Neural crest cell (in vitro differentiated cells): ENCODE measurements around the gene SNU13. TPM values are rescaled to one million over a fixed set of nuclear protein-coding genes. Genes with fewer than 3 reads are reported as not detected.
"Not testable (repeated sequence)": the region's sequence is repeated elsewhere in the genome, so short reads cannot be mapped to it uniquely, and the experiment has no call there.

ENCODE experiments used
- DNase-seq: peaks from one replicate; pipeline ENCODE4 v3.0.0; 2021; ENCODE audit warnings: low read depth, mixed read lengths, low spot score
- H3K27ac Mint-ChIP-seq: one replicate; pipeline ENCODE4 v1.8.0; 2021; ENCODE audit warnings: mild to moderate bottlenecking, mixed read lengths; ENCODE audit not compliant: unreplicated experiment
- H3K27me3 Mint-ChIP-seq: 2 replicates; pipeline ENCODE4 v1.8.0; 2021; ENCODE audit warnings: low read depth, mild to moderate bottlenecking, mixed read lengths
- H3K36me3 Mint-ChIP-seq: 2 replicates; pipeline ENCODE4 v1.8.0; 2021; ENCODE audit warnings: low read depth, mild to moderate bottlenecking, mixed read lengths
- H3K4me1 Mint-ChIP-seq: 2 replicates; pipeline ENCODE4 v1.8.0; 2021; ENCODE audit warnings: mixed read lengths
- H3K4me3 Mint-ChIP-seq: one replicate; pipeline ENCODE4 v1.8.0; 2021; ENCODE audit warnings: mild to moderate bottlenecking, mixed read lengths
- H3K9me3 Mint-ChIP-seq: 2 replicates; pipeline ENCODE4 v1.8.0; 2021; ENCODE audit warnings: mixed read lengths
- CTCF ChIP-seq: fragments of 200-600 bp; sonication (generic); conservative IDR thresholded peaks from 2 replicates; pipeline ENCODE4 v1.5.0; 2021; ENCODE audit warnings: antibody characterized with exemption, mild to moderate bottlenecking
- long read RNA-seq: library from polyadenylated mRNA; unstranded; transcript quantifications from one replicate; pipeline ENCODE4 v2.0.0, GENCODE V29; 2020
- total RNA-seq: library from RNA; stranded (reverse); gene quantifications from 2 replicates; pipeline ENCODE4 v1.2.1, GENCODE V29; 2021

Gene SNU13
- total RNA-seq, result 155 and 160 TPM in 2 replicates
- long read RNA-seq, transcript SNU13-202 (3 exons, 1,503 nt), result major isoform, 248 of 349 reads
- long read RNA-seq, transcript SNU13-211 (4 exons, 1,036 nt), result minor isoform, 6 of 349 reads
- long read RNA-seq, transcript SNU13-201 (3 exons, 877 nt), result minor isoform, 74 of 349 reads
- long read RNA-seq, partial matches to known transcripts, result 11 of 349 reads
- long read RNA-seq, other reads (novel, unspliced or antisense), result 10 of 349 reads

- TF ChIP-seq CTCF, result no peak
- no peaks in the 10 kb centered on the region for H3K9me3 Mint-ChIP-seq
- no peaks in the 10 kb centered on the region for H3K27me3 Mint-ChIP-seq
- H3K27ac Mint-ChIP-seq, result peak within 1 kb of the TSS; percentile 94
- H3K4me3 Mint-ChIP-seq, result peak within 1 kb of the TSS; percentile 93
- H3K4me1 Mint-ChIP-seq, result peaks cover 21% of the 10 kb centered on the region
- no peaks in the 10 kb centered on the region for H3K36me3 Mint-ChIP-seq
- peak; percentile 75 for DNase-seq
These were observed at the start of gene SNU13 for GRCh38 chr22:41688365-41689211. Gene SNU13 (minus strand): TSS chr22:41688867. CDS start chr22:41688796, 71 bp downstream.

- not testable (repeated sequence) for H3K27ac Mint-ChIP-seq, H3K36me3 Mint-ChIP-seq, H3K9me3 Mint-ChIP-seq, DNase-seq, H3K27me3 Mint-ChIP-seq, H3K4me3 Mint-ChIP-seq, H3K4me1 Mint-ChIP-seq
These were observed 44.6 kb upstream of the SNU13 start for GRCh38 chr22:41733241-41733640.

- Mint-ChIP-seq H3K36me3 (no peaks in the 10 kb centered on the region), H3K27ac (no peak overlapping the region), H3K9me3 (no peaks in the 10 kb centered on the region), H3K27me3 (no peaks in the 10 kb centered on the region), H3K4me3 (no peak overlapping the region), H3K4me1 (no peaks in the 10 kb centered on the region)
- DNase-seq, result no peak
- TF ChIP-seq CTCF, result no peak
These were observed 43.6 kb upstream of the SNU13 start for GRCh38 chr22:41732096-41732772.

- DNase-seq, result no peak
- H3K36me3 Mint-ChIP-seq, result no peaks in the 10 kb centered on the region
- TF ChIP-seq CTCF, result no peak
- H3K4me3 Mint-ChIP-seq, result no peak overlapping the region
- H3K4me1 Mint-ChIP-seq, result no peaks in the 10 kb centered on the region
- H3K27ac Mint-ChIP-seq, result no peak overlapping the region
- no peaks in the 10 kb centered on the region for H3K27me3 Mint-ChIP-seq
- no peaks in the 10 kb centered on the region for H3K9me3 Mint-ChIP-seq
These were observed 42.9 kb upstream of the SNU13 start for GRCh38 chr22:41731609-41732008.

GRCh38 chr22:41725510-41726110 is 36.9 kb upstream of the SNU13 start:
- H3K27me3 Mint-ChIP-seq, result no peaks in the 10 kb centered on the region
- no peaks in the 10 kb centered on the region for H3K4me1 Mint-ChIP-seq
- no peak for DNase-seq
- H3K9me3 Mint-ChIP-seq, result no peaks in the 10 kb centered on the region
- no peaks in the 10 kb centered on the region for H3K36me3 Mint-ChIP-seq
- H3K4me3 Mint-ChIP-seq, result no peak overlapping the region
- no peak overlapping the region for H3K27ac Mint-ChIP-seq
- TF ChIP-seq CTCF, result no peak
